ENCODE data around the gene CDC42BPB. TPM values are rescaled to one million over a fixed set of nuclear protein-coding genes. Genes with fewer than 3 reads are reported as not detected.

CDC42BPB gene
- total and polyA plus RNA-seq, 2 of the 4 experiments (the other 2 are of a cell fraction): 49.1 to 81.4 TPM

GRCh38 chr14:102998393-102998792 is 59.0 kb downstream of the CDC42BPB start:
- H4K91ac ChIP-seq (ENCODE audit: insufficient read depth, low read depth, low read length): peak overlapping the region; percentile 21; the same call in 1 of the 2 replicates
- POLR2A ChIA-PET (ENCODE audit: unreplicated experiment): no interaction called here
- no peak overlapping the region for H3K56ac ChIP-seq (ENCODE audit: extremely low read depth, insufficient read depth, low read length)
- dilution Hi-C loops (cut with HindIII; ENCODE audit: low sequenced_read_pairs, unreplicated experiment): no loop called here
- H2AK5ac ChIP-seq (ENCODE audit: low read depth, low read length): no peak overlapping the region
- no peak overlapping the region for H3K27ac ChIP-seq (ENCODE audit: insufficient read depth, low read length)
- H3K18ac ChIP-seq (ENCODE audit: low read depth, low read length): no peak overlapping the region
- peaks cover 3% of the 10 kb centered on the region for H3K4me1 ChIP-seq (ENCODE audit: control insufficient read depth, insufficient read depth, low read length)
- peaks cover 10% of the 10 kb centered on the region; the same call in 1 of the 2 replicates for H3K9me1 ChIP-seq (ENCODE audit: insufficient read depth, low read length)
- 38% methylated on average over 1 of the region's 6 CpGs; no CpG with 5 or more reads in 1 of the 2 experiments for WGBS, 2 experiments (ENCODE audit: extremely low coverage in 2 of 2, insufficient read length in 1 of 2)
- no peak overlapping the region for H2BK20ac ChIP-seq (ENCODE audit: low read depth, low read length)
- H3K79me1 ChIP-seq (ENCODE audit: low read depth in 1 of 2, low read length in 2 of 2): peaks cover 29 to 77% of the 10 kb centered on the region in 2 experiments
- ATAC-seq (ENCODE audit: low read depth): peak; percentile 84
- H2AFZ ChIP-seq (replicated peaks; ENCODE audit: low read length, poor library complexity): peak overlapping the region; percentile 28
- no peak overlapping the region for H3K9ac ChIP-seq (ENCODE audit: low read depth, low read length)
- H3K14ac ChIP-seq (replicated peaks; ENCODE audit: low read depth, low read length): no peak overlapping the region
- no peak overlapping the region for H4K5ac ChIP-seq (ENCODE audit: low read depth, low read length)
- H2BK15ac ChIP-seq (ENCODE audit: low read depth, low read length): no peak overlapping the region
- no peak overlapping the region for H2BK120ac ChIP-seq (ENCODE audit: low read depth, low read length)
- H4K8ac ChIP-seq (ENCODE audit: low read depth in 2 of 2, low read length in 2 of 2): no peak overlapping the region
- intact Hi-C loops (cut with micrococcal nuclease): no loop called here
- H3K4me3 ChIP-seq (ENCODE audit: insufficient read depth, low read depth, low read length): no peak overlapping the region
- H3K36me3 ChIP-seq (ENCODE audit: control insufficient read depth, insufficient read depth, low read length): peaks cover 43% of the 10 kb centered on the region
- H2AK9ac ChIP-seq (replicated peaks; ENCODE audit: low read depth, low read length, poor library complexity): peak overlapping the region; percentile 58
- CTCF ChIA-PET: no interaction called here
- no peaks in the 10 kb centered on the region for H3K27me3 ChIP-seq (ENCODE audit: control insufficient read depth, insufficient read depth, low read length)
- no peaks in the 10 kb centered on the region for H3K9me3 ChIP-seq (ENCODE audit: control insufficient read depth, insufficient read depth, low read length)
- TF ChIP-seq USF2 (IDR thresholded peaks at IDR 0.05; ENCODE audit: low read depth, low read length): no peak
- no peak for TF ChIP-seq CHD1 (IDR thresholded peaks at IDR 0.05; ENCODE audit: low read depth, low read length)
- no peak for TF ChIP-seq POLR2A (IDR thresholded peaks at IDR 0.05; ENCODE audit: low read depth, low read length)
- TF ChIP-seq NFE2L2 (IDR thresholded peaks at IDR 0.05; ENCODE audit: low read depth, low read length): no peak
- TF ChIP-seq FOS (IDR thresholded peaks at IDR 0.05; ENCODE audit: low read depth, low read length): no peak
- peak; percentile 56; the same call in 1 of the 2 replicates for TF ChIP-seq MAZ (IDR thresholded peaks at IDR 0.05; ENCODE audit: borderline replicate concordance, low read depth, low read length)
- peak overlapping the region; percentile 60; the same call in 1 of the 2 replicates for H3K4ac ChIP-seq (ENCODE audit: low read depth, low read length)
- no TSS peak for BruUV-seq (replicated peaks)
- peak overlapping the region; percentile 41 for H2BK5ac ChIP-seq (ENCODE audit: low read depth, low read length, poor library complexity, severe bottlenecking)
- H3K23ac ChIP-seq (ENCODE audit: low read depth, low read length): no peak overlapping the region
- DNase-seq: peak; percentile 78
- H4K20me1 ChIP-seq (ENCODE audit: insufficient read depth, low read length): peaks cover 25% of the 10 kb centered on the region
- H3K4me2 ChIP-seq (ENCODE audit: low read depth, low read length): no peak overlapping the region
- in situ Hi-C loops (cut with MboI; ENCODE audit: low sequenced_read_pairs): no loop called here
